NCI-H2227 (cell line): ENCODE results near the gene DKC1.

Experiments used
- DNase-seq: peaks from one replicate; lab custom pipeline; 2025; ENCODE audit not compliant: unreplicated experiment; lab: John Stamatoyannopoulos, UW

The DKC1 gene

GRCh38 chrX:154762537-154763296 is at the start of gene DKC1:
TSS of gene DKC1 (plus strand) at chrX:154762864. CDS start at chrX:154762966, 102 bp downstream.
- peak; percentile 98 for DNase-seq

- peak; percentile 52 for DNase-seq
Measured at GRCh38 chrX:154714925-154715324, 47.7 kb upstream of the DKC1 start.

GRCh38 chrX:154715825-154716224 is 46.8 kb upstream of the DKC1 start:
- no peak for DNase-seq

- DNase-seq = no peak
Measured at GRCh38 chrX:154717824-154718223, 44.8 kb upstream of the DKC1 start.

- no peak for DNase-seq
Measured at GRCh38 chrX:154718616-154719015, 44.0 kb upstream of the DKC1 start.

- DNase-seq = no peak
Measured at GRCh38 chrX:154719132-154719675, 43.5 kb upstream of the DKC1 start.

GRCh38 chrX:154720067-154720466 is 42.6 kb upstream of the DKC1 start:
- no peak for DNase-seq

GRCh38 chrX:154721155-154721554 is 41.5 kb upstream of the DKC1 start:
- no peak for DNase-seq

GRCh38 chrX:154724993-154725756 is 37.5 kb upstream of the DKC1 start:
- no peak for DNase-seq

GRCh38 chrX:154727418-154727817 is 35.2 kb upstream of the DKC1 start:
- DNase-seq = no peak

GRCh38 chrX:154727871-154728270 is 34.8 kb upstream of the DKC1 start:
- DNase-seq = no peak

- DNase-seq = no peak
Measured at GRCh38 chrX:154728431-154729190, 34.1 kb upstream of the DKC1 start.

- DNase-seq = no peak
Measured at GRCh38 chrX:154729439-154729838, 33.2 kb upstream of the DKC1 start.

GRCh38 chrX:154730253-154730891 is 32.3 kb upstream of the DKC1 start:
- DNase-seq = no peak

GRCh38 chrX:154731184-154731583 is 31.5 kb upstream of the DKC1 start:
- DNase-seq = no peak

- no peak for DNase-seq
Measured at GRCh38 chrX:154731881-154732280, 30.8 kb upstream of the DKC1 start.

GRCh38 chrX:154732421-154733065 is 30.1 kb upstream of the DKC1 start:
- no peak for DNase-seq

GRCh38 chrX:154733066-154733425 is 29.6 kb upstream of the DKC1 start:
- no peak for DNase-seq

- no peak for DNase-seq
Measured at GRCh38 chrX:154734061-154734781, 28.4 kb upstream of the DKC1 start.
